Endothelial cell of umbilical vein (primary cell): ENCODE data around the gene MAPKBP1.

Experiments
- CTCF ChIP-seq, 2 donors: IDR thresholded peaks; 1 replicate in 1 of 2; 2 replicates in 1 of 2; pipeline ENCODE4 v1.5.1; 2011; ENCODE audit warnings: low read length in 2 of 2, mild to moderate bottlenecking in 2 of 2, moderate library complexity in 2 of 2, control low read depth in 1 of 2, inconsistent platforms in 1 of 2, low read depth in 1 of 2; ENCODE audit not compliant: insufficient read depth in 1 of 2; ENCODE audit errors: extremely low read depth in 1 of 2
- EZH2 ChIP-seq: IDR thresholded peaks from 2 replicates; pipeline ENCODE4 v1.6.1; 2012; ENCODE audit warnings: borderline replicate concordance, low read depth, mild to moderate bottlenecking, moderate library complexity, low read length, inconsistent platforms; ENCODE audit not compliant: severe bottlenecking
- MAX ChIP-seq: IDR thresholded peaks from 2 replicates; pipeline ENCODE4 v1.6.1; 2011; ENCODE audit not compliant: insufficient read depth, insufficient read length

GRCh38 chr15:41841131-41841530 lies 66.8 kb downstream of the MAPKBP1 start:
- no peak for TF ChIP-seq CTCF (IDR thresholded peaks at IDR 0.05; ENCODE audit: extremely low read depth in 1 of 2, insufficient read depth in 1 of 2, low read depth in 1 of 2, low read length in 2 of 2)
- no peak for TF ChIP-seq MAX
- TF ChIP-seq EZH2, result no peak
